Measurements from ENCODE around the gene SAXO1.

Gene SAXO1

DNA sequence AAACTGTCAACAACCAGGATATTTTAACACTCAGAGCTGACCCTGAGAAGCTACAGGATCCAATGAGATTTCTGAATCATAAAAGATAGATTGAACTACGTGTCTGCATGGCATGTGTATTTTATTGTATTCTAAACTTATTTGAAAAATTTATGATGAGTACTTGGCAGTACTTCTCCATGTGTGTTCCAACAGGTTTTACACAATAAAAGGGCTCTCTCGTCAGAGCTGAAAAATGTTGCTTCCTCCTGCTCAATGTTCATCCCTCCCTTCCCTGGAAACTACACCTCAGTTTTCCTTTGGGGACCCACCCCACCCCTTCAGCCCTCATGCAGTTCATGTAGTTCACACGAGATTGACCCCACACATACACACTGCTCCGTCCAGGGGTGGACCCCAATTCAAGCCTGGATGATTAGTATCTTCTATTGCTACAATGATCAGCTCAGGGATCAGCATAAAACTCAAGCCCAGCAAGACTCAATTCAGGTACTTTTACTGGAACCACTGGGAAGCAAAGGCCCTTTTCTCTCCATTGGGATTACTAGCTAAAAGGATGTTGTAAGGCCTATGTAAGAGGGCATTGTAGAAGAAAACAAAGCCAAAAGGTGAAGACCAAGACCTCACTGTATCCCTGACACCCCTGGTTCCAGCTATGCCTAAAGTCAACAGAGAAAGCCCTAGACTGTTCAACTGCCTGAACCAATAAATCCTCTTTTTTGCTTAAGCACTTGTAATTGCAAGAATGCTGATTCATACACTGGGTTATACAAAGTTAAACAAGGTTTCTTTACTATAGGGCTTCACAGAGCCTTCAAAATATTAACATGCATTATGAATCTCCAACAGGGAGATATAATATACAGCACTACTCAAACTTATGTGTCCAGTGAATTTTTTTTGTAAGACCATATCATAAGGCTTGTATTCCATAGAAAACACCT lies 112.6 kb downstream of the SAXO1 start:
- DNase-seq (ENCODE audit: low read depth in 1 of 2, low spot score in 1 of 2), result no peak

- no peak for DNase-seq (ENCODE audit: low read depth in 1 of 2, low spot score in 1 of 2)
Observed at GRCh38 chr9:18911714-18912342, 121.2 kb downstream of the SAXO1 start.

DNA sequence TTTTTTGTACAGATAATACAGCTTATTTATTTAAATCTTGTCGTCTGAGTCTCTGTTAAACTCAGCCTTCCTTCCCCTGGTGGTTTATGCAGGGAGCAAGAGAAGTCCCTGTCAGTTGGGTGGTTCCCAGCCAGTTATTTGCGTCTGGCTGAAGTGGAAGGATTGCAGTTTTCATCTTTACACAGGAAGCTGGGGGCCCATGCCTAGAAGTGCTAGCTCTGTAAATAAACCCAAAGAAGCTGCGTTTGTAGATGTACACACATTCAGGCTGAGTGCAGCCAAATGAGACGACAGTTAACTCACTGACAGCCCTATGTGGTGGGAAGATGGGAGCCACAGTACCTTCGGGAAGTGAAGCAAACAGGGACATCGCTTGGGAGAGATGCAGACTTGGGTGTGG lies 122.1 kb downstream of the SAXO1 start:
- DNase-seq (ENCODE audit: low read depth in 1 of 2, low spot score in 1 of 2), result no peak

DNA sequence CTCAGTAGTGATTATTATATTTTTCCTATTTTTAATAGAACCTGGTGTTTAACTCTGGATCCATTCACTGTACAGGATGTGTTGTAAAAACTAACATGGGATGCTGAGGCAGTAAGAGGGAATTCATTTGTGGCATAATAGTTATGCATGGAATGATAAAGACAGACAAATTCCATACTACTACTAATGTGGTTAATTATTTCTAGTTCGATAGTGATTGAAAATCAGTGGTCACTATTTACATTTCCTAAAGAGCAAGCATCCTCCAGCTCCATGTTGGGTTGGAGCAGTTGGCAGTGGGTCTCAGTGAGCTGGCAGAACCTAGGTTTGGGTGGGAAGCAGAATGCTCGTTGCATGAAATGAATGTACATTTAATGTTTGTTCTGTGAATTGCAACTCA lies 122.6 kb downstream of the SAXO1 start:
- no peak for DNase-seq (ENCODE audit: low read depth in 1 of 2, low spot score in 1 of 2)

DNA sequence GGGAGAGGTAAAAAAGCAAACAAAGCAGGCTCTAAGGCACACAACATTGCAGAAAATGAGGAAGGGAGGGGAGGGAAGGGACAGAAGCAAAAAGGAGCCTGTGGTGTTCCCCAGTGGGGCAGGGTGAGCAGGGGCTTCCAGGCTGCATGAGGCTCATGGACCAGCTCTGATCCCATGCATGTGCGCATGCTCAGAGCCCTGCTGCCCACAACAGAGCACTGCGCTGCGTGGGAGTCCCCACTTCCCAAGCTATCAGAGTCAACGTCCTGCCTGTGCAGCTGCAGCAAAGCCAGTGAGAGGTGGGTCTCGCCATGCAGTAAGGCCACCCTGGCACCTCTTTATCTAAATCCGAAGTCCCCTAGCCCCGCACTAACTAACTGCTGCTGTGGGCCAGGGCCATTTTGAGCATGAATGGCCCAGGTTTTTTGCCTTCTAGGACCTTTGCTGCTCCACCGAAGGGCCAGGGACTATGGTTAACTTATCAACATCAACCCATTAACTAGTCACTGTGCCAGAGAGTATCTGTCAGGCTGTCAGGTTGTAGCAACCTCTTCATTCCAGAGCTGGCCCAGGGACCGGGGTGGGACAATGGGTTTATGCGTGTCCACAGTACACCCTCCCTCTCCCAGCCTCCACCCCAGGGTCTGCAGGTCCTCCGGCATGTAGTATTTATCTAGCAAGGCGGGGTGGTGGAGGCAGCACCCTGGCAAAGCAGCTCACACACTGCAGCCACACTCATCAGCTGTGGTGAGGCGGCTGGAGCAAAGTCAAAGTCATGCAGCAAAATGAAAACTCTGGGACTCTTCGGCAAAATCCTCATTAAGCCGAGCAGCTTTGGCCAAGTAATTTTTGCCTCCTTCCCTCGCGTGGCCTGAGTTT lies 123.6 kb downstream of the SAXO1 start:
- no peak for DNase-seq (ENCODE audit: low read depth in 1 of 2, low spot score in 1 of 2)

DNA sequence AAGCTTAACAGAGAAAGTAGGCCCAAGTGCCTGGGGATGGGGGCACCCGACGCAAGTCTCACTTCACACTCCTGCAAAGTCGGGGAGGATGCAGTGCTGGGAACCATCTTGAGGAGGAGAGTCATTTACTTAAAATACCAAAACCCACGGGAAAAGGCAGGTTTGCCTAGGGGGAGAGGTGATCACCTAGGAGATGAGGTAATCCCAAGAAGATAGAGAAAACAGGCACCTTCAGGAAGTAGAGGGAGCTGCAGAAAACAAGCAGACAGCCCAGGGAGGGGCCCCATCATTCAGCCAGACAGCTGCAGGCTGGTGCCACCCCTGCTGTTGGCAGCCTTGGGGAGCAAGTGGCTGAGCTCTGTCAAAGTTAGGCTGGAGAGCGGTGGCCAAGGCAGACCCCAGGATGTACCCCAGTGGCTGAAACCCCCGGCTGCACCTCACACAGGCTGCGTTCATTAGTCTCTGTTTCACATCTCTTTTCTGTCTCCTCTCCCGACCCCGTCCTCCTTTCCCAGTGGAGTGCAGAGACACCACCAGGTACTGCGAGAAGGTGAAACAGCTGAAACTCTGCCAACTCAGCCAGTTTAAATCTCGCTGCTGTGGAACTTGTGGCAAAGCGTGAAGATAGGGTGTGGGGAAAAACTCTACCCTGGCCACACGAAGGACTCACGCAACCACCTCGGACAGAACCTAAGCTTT lies 124.9 kb downstream of the SAXO1 start:
- DNase-seq (ENCODE audit: low read depth in 1 of 2, low spot score in 1 of 2), result no peak

- DNase-seq (ENCODE audit: low read depth in 1 of 2, low spot score in 1 of 2), result no peak
Observed at GRCh38 chr9:18906656-18907395, 126.2 kb downstream of the SAXO1 start.

- no peak for DNase-seq (ENCODE audit: low read depth in 1 of 2, low spot score in 1 of 2)
Observed at GRCh38 chr9:18905883-18906629, 127.0 kb downstream of the SAXO1 start.

DNA sequence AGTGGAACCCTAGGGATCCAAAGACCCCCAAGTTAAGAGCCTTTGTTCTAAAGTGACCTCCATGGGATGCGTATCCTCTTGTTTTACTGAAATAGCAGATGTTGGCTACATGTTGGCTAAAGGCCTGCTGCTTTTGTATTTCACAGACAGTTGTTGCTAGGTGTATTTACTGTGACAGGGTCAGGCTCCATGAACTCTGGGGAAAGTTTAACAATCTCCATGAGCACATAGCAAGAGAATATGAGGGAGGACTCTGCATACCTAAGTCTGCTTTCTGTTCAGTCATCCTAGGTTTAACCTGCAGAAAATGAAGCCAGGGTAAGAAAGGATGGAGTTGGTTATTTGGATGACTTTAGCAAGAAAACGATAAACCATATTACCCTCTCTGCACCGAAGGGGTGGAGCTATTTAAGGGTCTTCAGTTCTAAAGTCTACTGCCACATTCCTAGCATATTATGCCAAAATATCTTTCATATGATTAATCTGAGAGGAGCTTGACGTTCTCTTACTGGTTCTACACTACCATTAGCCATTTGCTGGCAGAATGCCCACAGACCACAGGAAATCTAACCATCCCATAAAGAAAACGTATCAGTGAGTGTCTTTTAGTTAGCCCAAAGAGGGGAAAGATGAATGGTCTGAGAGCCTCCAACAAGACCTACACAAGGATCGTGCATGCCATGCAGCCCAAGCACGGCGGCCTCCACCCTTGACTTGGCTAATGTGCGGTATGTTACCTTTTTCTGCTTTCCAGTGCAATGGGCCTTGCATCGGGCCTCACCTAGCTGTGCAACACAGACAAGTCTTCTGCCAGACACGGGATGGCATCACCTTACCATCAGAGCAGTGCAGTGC lies 127.8 kb downstream of the SAXO1 start:
- DNase-seq (ENCODE audit: low read depth in 1 of 2, low spot score in 1 of 2), result no peak

- DNase-seq (ENCODE audit: low read depth in 1 of 2, low spot score in 1 of 2), result no peak
Observed at GRCh38 chr9:18903450-18903849, 129.6 kb downstream of the SAXO1 start.

DNA sequence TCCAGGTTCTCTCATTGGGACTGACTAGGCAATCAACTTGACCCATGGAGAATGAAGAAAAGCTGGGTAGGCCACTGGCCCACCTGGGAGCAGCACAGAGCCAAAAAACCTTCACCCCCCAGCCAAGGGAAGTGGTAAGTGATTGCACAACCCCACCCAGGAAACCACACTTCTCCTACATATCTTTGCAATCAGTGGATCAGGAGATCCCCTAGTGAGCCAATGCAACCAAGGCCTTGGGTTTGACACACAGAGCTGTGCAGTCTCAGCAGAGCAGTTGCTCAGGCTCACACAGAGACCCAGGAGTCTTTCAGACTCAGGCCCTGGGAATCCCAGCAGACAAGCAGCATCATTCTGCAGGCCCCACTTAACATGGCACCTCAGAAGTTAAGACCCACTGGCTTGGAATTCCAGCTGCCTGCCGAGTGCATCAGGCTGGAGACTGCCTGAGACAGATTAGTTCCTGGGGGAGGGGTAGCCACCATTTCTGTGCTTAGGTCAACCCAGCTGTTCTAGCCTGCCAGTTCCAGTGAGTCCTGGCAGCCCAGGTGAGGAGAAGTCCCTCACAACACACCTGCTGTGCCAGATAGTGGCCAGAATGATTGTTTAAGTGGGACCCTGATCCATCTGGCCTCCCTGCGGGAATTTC lies 136.4 kb downstream of the SAXO1 start:
- no peak for DNase-seq (ENCODE audit: low read depth in 1 of 2, low spot score in 1 of 2)

DNA sequence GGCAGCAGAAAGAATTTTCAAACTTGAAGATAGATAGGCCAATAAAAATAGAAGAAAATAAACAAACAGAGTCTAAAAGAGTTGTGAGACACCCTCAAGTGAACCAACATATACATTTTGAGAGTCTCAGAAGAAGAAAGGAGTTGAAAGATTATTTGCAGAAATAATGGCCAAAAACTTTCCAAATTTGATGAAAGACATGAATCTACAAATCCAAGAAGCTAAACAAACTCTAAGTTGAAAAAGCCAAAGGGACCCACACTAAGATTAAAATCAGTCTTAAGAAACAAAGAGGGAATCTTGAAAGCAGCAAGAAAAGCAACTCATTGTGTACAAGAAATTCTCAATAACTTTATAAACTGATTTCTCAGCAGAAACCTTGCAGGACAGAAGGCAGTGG lies 137.0 kb downstream of the SAXO1 start:
- DNase-seq (ENCODE audit: low read depth in 1 of 2, low spot score in 1 of 2), result no peak

GRCh38 chr9:18893491-18893890 lies 139.5 kb downstream of the SAXO1 start:
- DNase-seq (ENCODE audit: low read depth in 1 of 2, low spot score in 1 of 2), result no peak

GRCh38 chr9:18893046-18893445 lies 140.0 kb downstream of the SAXO1 start:
- DNase-seq (ENCODE audit: low read depth in 1 of 2, low spot score in 1 of 2), result no peak

DNA sequence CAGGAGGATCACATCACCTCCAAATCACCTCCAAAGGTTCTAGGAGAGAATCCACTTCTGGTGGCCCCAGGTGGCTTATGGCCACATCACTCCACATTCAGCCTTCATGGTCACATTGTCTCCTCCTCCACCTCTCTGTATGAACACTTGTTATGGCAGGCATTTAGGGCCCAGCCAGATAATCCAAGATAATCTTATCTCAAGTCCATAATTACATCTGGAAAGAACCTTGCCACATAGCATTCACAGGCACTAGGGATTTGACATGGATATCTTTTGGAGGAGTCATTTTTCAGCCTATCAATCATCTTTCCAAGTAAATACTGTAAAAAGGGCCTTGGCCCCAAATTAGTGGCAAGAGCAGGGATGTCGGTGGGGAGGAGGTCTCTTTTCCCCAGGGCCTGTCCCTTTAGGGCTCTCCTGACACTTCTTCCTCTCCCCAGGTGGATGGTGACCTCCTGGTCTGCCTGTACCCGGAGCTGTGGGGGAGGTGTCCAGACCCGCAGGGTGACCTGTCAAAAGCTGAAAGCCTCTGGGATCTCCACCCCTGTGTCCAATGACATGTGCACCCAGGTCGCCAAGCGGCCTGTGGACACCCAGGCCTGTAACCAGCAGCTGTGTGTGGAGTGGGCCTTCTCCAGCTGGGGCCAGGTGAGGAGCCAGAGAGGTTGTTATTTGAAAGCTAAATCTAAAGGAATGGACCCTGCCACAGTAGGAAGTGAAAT lies 140.9 kb downstream of the SAXO1 start:
- no peak for DNase-seq (ENCODE audit: low read depth in 1 of 2, low spot score in 1 of 2)

GRCh38 chr9:18890372-18890771 lies 142.6 kb downstream of the SAXO1 start:
- no peak for DNase-seq (ENCODE audit: low read depth in 1 of 2, low spot score in 1 of 2)

GRCh38 chr9:18889550-18889949 lies 143.5 kb downstream of the SAXO1 start:
- DNase-seq (ENCODE audit: low read depth in 1 of 2, low spot score in 1 of 2), result no peak

Data from stimulated activated CD4-positive, alpha-beta T cell treated with anti-CD3 and anti-CD28 coated beads, Interleukin-15, amount 100 ng/mL, for 1 hour (primary cell).